GM19193 (cell line): ENCODE results near the gene DGAT2.

ENCODE experiments used
- POLR2A ChIP-seq: IDR thresholded peaks from 4 replicates; pipeline ENCODE4 v1.6.1; 2011; ENCODE audit not compliant: insufficient read depth, insufficient read length; ENCODE audit errors: extremely low read depth

The DGAT2 gene

DNA sequence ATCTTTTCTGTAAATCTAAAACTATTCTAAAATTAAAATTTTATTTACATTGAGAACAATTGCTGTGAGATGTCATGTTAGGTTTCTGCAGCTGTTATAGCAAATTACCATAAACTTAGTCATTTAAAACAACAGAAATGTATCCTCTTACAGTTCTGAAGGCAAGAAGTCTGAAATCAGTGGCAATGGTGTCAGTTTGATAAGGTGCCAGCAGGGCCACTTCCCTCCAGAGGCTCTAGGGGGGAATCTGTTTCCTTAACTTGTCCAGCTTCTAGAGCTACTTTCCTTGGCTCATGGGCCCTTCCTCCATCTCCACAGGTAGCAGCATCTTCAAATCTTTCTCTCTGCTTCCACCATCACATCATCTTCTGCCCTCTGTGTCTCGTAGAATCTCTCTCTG lies 27.9 kb upstream of the DGAT2 start:
- no peak for TF ChIP-seq POLR2A

DNA sequence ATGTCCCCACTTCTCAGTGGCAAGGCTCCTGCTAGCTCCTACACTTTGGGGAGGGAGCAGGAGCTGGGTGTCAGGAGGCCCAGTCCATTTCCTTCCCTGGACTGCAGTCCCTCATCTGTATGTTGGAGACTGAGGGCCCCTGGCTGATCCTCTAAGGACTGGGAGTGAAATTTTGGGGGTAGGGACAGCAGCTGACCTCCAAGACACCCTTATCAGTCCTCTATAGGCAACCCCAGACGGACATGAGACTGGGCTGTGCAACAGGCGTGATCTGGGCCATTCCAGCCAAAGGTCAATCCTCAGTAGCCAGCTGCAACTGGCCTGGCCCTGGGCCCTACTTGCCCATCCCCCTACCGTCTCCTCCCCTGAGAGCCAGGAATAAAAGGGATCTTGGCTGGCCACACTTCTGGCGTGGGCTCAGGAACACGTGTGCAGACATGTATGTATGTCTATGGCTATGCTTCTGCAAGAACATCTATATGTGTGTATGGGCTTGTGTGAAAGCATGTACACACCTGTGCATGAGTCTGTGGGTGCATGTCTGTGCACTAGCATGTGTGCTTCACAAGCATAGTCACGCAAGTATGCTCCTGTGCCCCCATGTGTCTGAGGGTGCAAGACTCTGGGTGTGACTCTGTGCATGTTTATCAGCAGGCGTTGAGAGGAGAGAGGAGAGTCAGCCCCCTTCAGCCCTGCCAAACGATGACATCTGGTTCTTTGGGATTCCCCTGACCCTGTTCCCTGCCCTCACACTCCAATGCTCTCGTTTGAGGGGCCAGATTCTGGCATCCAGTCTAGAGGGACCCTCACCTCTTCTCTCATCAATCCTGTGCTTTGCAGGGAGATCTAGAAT lies 24.6 kb upstream of the DGAT2 start:
- no peak for TF ChIP-seq POLR2A

DNA sequence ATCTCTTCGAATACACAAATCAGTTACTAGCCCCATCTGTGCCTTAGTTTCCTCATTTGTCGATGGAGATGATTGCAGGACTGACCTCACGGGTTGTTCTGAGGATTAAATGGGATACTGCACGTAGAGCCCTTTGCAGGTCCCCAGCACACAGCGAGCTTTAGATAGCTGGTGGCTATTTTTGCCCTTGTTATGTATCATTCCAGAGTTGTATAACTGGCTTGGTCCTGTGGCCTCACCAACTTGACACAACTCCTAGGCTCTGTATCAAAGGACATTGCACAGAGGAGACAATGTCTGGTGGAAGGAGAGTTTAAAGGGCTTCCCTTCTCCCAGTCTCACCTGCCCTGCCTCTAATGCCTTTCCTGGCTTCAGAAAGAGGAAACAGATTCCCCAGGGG lies 22.8 kb upstream of the DGAT2 start:
- no peak for TF ChIP-seq POLR2A

DNA sequence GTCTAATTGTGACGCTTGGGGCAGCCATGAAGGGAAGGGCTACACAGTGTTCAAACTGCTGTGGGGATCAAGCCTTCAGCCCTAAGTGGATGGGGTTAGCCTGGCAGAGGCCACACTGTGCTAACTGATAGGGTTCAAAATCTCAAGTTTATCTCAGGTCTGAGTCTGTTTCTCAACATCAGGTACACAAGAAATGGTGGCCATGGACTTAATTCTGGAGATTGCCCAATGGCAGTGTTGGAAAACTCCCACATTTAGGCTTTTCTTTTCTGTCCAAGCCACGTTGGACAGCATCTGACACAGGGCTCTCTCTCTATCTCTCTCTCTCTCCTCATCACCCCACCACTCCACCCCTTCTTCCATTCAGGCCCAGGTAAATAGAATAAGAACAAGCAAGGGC lies 10.9 kb upstream of the DGAT2 start:
- no peak for TF ChIP-seq POLR2A

DNA sequence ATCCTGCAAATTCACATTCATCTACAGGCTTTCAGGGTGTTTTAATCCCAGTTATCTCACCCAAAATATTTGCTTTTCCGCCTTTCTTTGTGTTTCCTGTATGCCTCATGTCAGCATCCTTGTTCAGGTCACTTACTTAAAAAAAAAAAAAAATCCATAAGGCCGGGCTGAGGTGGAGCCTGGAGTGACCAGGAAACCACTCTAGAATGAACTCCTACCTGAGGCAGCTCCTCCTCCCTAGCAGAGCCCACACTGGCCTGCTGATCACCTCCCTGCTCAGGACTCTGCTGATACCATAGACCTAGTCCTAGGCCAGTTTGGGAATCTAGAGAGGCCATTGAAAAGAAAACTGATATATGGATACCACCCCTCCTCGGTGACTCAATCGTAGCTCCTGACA lies 8.7 kb upstream of the DGAT2 start:
- TF ChIP-seq POLR2A, result no peak

DNA sequence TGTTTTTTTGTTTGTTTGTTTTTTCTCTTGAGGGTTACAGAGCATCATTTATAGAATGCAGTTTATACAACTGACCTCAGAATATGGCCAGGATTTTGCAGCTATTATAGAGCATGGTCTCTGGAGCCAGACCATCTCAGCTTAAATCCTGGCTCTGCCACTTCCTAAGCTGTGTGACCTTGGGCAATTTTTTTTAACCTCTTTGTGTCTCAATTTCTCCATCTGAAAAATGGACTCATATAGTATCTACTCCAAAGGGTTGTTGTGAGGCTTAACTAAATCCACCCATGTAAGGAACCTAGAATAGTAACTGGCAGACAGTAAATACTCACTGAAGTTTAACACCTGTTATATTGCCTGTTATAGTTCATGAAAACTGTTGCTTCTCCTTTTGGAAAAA lies 8.3 kb upstream of the DGAT2 start:
- TF ChIP-seq POLR2A, result no peak

DNA sequence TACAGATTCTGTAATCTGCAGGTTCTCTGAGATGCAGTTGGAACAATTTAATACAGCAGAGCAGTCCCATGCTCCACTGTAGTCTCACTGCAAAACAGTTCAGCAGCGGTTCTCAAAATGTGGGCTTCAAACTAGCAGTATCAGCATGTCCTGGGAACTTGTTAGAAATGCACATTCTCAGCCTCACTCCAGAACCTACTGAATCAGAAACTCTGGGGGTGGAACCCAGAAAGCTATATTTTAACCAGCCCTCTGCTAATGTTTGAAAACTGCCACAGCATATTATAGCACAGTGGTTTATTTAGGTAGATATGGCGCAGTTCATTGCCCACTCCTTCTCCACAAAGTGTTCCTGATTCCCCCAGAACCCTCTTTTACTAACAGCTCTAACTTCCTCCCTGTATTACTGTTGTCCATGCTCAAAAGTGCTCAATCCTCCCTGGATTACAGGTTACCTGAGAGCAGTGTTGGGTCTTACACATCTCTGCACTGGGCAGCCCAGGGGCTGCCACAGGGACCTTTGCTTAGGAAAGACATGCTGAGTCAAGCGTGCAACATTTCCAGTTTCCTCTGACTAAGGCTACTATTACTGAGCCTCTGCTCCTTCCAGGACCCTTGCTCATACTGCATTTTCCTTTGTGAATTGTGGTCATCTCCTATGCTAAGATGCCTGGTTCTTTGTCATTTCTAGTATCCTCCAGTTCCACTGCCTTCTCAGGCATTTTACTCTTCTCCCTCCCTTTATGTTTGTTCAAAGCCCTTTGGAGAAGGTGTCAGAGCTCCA lies 7.7 kb upstream of the DGAT2 start:
- TF ChIP-seq POLR2A, result no peak

DNA sequence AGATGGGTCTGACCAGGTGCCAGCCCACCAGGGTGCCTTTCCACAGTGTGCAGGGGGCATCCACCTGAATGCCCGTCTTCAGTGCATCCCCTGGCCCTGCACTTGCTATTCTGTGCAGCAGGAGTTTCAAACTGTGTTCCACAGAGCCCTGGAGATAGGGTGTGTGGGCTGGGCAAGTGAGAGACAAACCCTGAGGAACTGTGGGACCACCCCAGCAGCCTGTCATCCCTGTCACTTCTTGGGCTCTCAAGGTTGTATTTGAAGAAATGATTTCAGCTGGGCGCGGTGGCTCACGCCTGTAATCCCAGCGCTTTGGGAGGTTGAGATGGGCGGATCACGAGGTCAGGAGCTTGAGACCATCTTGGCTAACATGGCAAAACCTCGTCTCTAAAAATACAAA lies 6.4 kb upstream of the DGAT2 start:
- no peak for TF ChIP-seq POLR2A

DNA sequence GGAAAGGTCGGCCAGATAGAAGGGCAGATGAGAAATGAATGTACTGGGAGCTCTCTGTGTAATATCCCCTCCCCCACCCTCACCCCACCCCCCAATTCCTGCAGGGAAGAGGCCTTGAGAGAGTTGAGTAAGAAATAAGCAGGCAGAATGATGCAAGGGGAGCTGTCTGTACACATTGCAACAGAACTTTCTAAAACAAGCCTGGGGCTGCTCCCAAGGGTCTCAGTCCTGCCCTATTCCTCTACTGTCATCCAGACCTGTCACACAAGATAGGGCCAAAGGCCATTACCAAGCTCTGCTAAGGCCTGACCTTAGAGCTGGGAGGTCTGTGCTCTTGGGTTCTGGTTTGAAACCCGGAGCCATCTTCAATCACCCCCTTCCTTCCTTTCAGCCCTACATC lies 5.7 kb upstream of the DGAT2 start:
- TF ChIP-seq POLR2A, result no peak

DNA sequence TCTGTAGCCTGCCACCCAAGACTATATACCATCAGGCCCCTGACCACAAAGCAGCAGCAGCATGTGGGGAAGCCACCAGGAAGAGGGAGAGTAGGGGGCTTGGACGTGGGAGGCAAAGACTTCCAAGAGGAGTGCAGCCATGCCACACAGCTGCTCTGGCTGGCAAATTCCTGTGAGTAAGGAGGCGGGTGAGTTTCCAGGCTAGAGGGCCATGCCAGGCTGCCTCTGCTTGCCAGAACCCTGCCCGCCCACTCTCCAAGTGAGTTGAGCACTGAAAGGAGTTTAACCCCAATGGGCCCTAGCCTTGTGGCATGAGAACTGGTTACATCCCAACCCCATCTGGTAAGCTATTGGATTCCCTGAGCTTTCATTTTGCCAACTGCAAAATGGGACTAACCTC lies 4.7 kb upstream of the DGAT2 start:
- no peak for TF ChIP-seq POLR2A

DNA sequence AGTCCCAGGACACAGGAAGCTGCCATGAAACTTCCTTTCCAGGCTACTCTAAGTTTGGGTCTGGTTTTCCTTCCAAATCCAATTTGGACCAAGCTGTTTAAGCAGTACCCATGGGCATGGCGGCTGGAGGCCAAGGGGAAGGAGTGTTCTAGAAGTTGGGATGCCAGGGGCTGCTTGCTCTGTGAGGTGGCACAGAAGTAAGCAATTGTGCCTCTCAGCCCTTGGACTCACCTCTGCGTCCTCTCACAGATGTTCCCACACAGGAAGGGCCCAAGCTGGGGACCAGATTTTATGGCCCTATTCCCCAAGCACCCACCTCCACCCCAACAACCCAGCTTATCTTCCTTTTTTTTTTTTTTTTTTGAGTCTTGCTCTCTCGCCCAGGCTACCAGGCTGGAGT lies 3.5 kb upstream of the DGAT2 start:
- no peak for TF ChIP-seq POLR2A

DNA sequence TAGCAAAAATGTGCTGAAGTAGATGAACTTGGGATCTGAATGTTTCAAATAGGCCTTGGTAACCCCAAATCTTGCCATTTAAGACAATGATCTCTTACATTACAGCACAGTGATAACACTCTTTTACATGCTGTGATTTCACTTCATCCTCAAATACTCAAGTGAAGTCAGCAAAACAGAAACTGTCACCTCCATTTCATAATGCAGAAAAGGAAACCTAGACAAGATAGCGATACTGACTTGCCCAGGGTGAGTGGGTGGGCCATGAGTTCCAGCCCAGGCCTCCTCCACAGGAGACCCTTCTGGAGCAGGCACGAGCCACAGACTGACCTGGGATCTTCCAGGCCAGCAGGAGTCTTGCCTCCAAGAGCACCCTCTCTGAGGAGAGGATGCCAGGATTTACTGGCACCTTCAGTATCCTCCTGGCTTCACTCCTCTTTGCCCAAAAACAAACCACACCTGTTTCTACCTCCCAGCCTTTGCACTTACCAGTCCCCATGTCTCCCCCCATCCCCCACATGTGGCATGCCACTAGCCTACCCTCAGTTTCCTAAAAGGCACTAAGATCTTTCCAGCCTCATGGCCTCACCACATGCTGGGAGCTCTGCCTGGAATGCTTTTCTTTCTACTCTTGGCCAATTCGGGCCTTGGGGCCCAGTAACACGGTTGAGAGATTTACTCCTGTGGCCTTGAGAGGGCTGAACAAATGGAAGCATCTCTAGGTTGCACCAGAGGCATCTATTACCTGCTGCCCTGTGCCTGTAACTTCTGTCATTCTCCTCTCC lies 1.9 kb upstream of the DGAT2 start:
- no peak for TF ChIP-seq POLR2A

DNA sequence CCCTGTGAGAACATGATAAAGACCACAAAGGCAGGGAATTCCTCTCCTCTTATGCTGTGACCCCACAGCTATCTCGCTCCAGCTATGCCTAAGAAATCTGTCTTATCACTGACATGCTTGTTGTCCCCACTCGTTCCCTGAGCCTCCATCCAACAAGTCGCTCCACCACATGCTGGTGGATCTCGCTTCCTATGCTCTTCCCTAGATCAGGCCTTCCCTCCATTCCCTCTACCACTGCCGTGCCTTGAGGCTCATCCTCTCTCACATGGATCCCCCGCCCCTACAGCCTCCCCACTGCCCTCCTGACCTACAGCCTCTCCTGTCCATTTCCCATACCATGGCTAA lies 1.4 kb upstream of the DGAT2 start:
- no peak for TF ChIP-seq POLR2A

DNA sequence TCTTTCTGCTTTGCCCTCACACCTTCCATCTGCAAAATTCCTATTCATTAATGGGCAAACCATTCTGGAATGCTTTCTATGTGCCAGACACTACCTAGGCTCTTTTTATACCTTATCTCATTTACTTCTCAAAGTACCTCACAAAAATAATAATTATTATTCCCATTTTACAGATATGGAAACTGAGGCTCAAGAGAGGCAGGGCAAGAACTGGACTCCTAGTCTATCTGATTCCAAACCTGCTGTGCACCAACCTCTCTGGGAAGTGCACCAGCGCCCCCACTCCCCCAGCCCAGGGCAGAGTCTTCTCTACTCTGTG lies 826 bp upstream of the DGAT2 start:
- no peak for TF ChIP-seq POLR2A

DNA sequence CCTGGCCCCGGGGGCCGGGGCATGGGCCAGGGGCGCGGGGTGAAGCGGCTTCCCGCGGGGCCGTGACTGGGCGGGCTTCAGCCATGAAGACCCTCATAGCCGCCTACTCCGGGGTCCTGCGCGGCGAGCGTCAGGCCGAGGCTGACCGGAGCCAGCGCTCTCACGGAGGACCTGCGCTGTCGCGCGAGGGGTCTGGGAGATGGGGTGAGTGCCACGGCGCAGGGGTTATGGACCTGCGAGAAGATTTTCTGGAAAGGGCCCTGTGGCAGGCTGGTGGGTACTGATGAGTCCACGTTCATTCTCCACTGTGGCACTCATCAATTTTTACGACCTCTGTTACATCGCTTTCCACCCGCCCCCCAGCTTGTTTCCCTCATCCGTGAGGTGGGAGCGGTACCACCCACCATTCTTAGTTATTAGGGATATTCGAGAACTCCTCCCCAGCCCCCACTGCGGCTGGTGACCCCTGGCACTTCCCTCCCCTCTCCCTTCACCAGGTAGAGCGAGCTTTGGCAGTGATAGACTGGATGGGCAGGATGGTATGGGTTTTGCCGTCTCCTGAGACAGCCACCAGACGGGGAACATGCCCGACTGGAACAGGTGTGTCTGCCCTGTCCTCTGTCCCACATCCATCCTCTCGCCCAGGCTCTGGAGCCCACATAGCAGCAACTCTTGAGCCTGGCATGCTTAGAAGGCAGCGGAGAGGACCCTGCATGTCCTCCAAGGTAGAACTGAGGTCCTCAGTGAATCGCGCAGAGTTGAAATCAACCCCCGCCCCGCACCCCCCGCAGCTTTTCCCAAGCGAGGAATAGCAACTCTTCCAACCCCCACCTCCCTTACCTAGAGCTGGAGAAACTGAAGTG lies 562 bp downstream of the DGAT2 start:
- no peak for TF ChIP-seq POLR2A

DNA sequence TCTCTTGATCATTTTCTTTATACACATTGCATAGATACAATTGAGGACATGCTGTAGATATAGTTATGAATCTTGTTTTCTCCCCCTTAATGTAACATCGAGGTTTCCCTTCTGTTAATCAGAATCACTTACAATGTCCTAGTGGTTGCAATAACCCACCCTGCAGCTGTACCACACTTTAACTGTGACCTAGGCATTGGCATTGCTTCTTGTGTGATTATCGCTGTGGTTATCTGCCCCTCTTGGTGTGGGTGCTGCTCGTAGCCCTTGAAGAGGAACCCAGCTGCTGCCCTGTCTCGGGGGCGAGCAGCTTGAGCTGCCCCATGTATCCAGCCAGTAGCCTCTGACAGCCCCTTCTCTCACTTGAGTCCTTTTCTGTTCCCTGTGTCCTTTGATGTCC lies 1.5 kb downstream of the DGAT2 start:
- TF ChIP-seq POLR2A, result no peak
